ENCODE data around the gene MAD2L2.

MAD2L2 gene

GRCh38 chr1:11676386-11677103, 4.4 kb downstream of the MAD2L2 start:
- no peaks in the 10 kb centered on the region for H3K4me1 ChIP-seq (ENCODE audit: low read length)
- H4K20me1 ChIP-seq (ENCODE audit: insufficient read depth, low read length), result no peaks in the 10 kb centered on the region
- no peak overlapping the region for H3K9ac ChIP-seq (ENCODE audit: low read length)
- TF ChIP-seq, protein P1, sequence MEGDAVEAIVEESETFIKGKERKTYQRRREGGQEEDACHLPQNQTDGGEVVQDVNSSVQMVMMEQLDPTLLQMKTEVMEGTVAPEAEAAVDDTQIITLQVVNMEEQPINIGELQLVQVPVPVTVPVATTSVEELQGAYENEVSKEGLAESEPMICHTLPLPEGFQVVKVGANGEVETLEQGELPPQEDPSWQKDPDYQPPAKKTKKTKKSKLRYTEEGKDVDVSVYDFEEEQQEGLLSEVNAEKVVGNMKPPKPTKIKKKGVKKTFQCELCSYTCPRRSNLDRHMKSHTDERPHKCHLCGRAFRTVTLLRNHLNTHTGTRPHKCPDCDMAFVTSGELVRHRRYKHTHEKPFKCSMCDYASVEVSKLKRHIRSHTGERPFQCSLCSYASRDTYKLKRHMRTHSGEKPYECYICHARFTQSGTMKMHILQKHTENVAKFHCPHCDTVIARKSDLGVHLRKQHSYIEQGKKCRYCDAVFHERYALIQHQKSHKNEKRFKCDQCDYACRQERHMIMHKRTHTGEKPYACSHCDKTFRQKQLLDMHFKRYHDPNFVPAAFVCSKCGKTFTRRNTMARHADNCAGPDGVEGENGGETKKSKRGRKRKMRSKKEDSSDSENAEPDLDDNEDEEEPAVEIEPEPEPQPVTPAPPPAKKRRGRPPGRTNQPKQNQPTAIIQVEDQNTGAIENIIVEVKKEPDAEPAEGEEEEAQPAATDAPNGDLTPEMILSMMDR (IDR thresholded peaks at IDR 0.05; ENCODE audit: low read depth, low read length), result peak; percentile 14; the same call in 1 of the 2 replicates
- TF ChIP-seq EZH2phosphoT487 (IDR thresholded peaks at IDR 0.05; ENCODE audit: low read depth), result no peak
- H3K27me3 ChIP-seq (ENCODE audit: low read depth, low read length), result no peaks in the 10 kb centered on the region
- H3K36me3 ChIP-seq (replicated peaks; ENCODE audit: low read depth, low read length), result no peaks in the 10 kb centered on the region
- no peak overlapping the region for H2AFZ ChIP-seq (ENCODE audit: low read depth, low read length)
- peaks cover 3% of the 10 kb centered on the region; the same call in 1 of the 2 replicates for H3K79me2 ChIP-seq (ENCODE audit: low read length)
- no peak overlapping the region for H3K4me3 ChIP-seq (ENCODE audit: low read length)
- H3K4me2 ChIP-seq (ENCODE audit: low read length), result no peak overlapping the region
- H3K27ac ChIP-seq (ENCODE audit: low read length), result no peak overlapping the region
- no peaks in the 10 kb centered on the region for H3K9me3 ChIP-seq (ENCODE audit: insufficient read depth, low read length)

- no peaks in the 10 kb centered on the region for H3K27me3 ChIP-seq (ENCODE audit: low read depth, low read length)
- H3K9me3 ChIP-seq (ENCODE audit: insufficient read depth, low read length), result no peaks in the 10 kb centered on the region
- H3K79me2 ChIP-seq (ENCODE audit: low read length), result no peaks in the 10 kb centered on the region; the same call in 1 of the 2 replicates
- no peak overlapping the region for H2AFZ ChIP-seq (ENCODE audit: low read depth, low read length)
- no peak overlapping the region for H3K9ac ChIP-seq (ENCODE audit: low read length)
- H4K20me1 ChIP-seq (ENCODE audit: insufficient read depth, low read length), result no peaks in the 10 kb centered on the region
- TF ChIP-seq EZH2phosphoT487 (IDR thresholded peaks at IDR 0.05; ENCODE audit: low read depth), result no peak
- TF ChIP-seq, protein P1 (IDR thresholded peaks at IDR 0.05; ENCODE audit: low read depth, low read length), result no peak
- no peak overlapping the region for H3K27ac ChIP-seq (ENCODE audit: low read length)
- peaks cover 11% of the 10 kb centered on the region for H3K4me1 ChIP-seq (ENCODE audit: low read length)
- H3K36me3 ChIP-seq (replicated peaks; ENCODE audit: low read depth, low read length), result peaks cover 5% of the 10 kb centered on the region
- H3K4me2 ChIP-seq (ENCODE audit: low read length), result no peak overlapping the region
- no peak overlapping the region for H3K4me3 ChIP-seq (ENCODE audit: low read length)
Measured at GRCh38 chr1:11675325-11675724, 5.6 kb downstream of the MAD2L2 start.

GRCh38 chr1:11674488-11674887, 6.5 kb downstream of the MAD2L2 start:
- H3K9ac ChIP-seq (ENCODE audit: low read length), result no peak overlapping the region
- H2AFZ ChIP-seq (ENCODE audit: low read depth, low read length), result no peak overlapping the region
- no peak overlapping the region for H3K27ac ChIP-seq (ENCODE audit: low read length)
- no peak overlapping the region for H3K4me3 ChIP-seq (ENCODE audit: low read length)
- no peaks in the 10 kb centered on the region for H3K27me3 ChIP-seq (ENCODE audit: low read depth, low read length)
- H3K36me3 ChIP-seq (replicated peaks; ENCODE audit: low read depth, low read length), result peaks cover 9% of the 10 kb centered on the region
- no peaks in the 10 kb centered on the region for H3K9me3 ChIP-seq (ENCODE audit: insufficient read depth, low read length)
- H3K79me2 ChIP-seq (ENCODE audit: low read length), result no peaks in the 10 kb centered on the region
- no peak overlapping the region for H3K4me2 ChIP-seq (ENCODE audit: low read length)
- TF ChIP-seq EZH2phosphoT487 (IDR thresholded peaks at IDR 0.05; ENCODE audit: low read depth), result no peak
- TF ChIP-seq, protein P1 (IDR thresholded peaks at IDR 0.05; ENCODE audit: low read depth, low read length), result no peak
- H4K20me1 ChIP-seq (ENCODE audit: insufficient read depth, low read length), result no peaks in the 10 kb centered on the region
- H3K4me1 ChIP-seq (ENCODE audit: low read length), result peaks cover 15% of the 10 kb centered on the region

- TF ChIP-seq, protein P1 (IDR thresholded peaks at IDR 0.05; ENCODE audit: low read depth, low read length), result no peak
- TF ChIP-seq EZH2phosphoT487 (IDR thresholded peaks at IDR 0.05; ENCODE audit: low read depth), result no peak
- H3K4me1 ChIP-seq (ENCODE audit: low read length), result peaks cover 15% of the 10 kb centered on the region
- H3K4me2 ChIP-seq (ENCODE audit: low read length), result no peak overlapping the region
- H3K9me3 ChIP-seq (ENCODE audit: insufficient read depth, low read length), result no peaks in the 10 kb centered on the region
- H3K27ac ChIP-seq (ENCODE audit: low read length), result no peak overlapping the region
- no peaks in the 10 kb centered on the region for H4K20me1 ChIP-seq (ENCODE audit: insufficient read depth, low read length)
- no peaks in the 10 kb centered on the region for H3K27me3 ChIP-seq (ENCODE audit: low read depth, low read length)
- H2AFZ ChIP-seq (ENCODE audit: low read depth, low read length), result no peak overlapping the region
- H3K36me3 ChIP-seq (replicated peaks; ENCODE audit: low read depth, low read length), result peaks cover 9% of the 10 kb centered on the region
- H3K9ac ChIP-seq (ENCODE audit: low read length), result no peak overlapping the region
- H3K79me2 ChIP-seq (ENCODE audit: low read length), result no peaks in the 10 kb centered on the region
- no peak overlapping the region for H3K4me3 ChIP-seq (ENCODE audit: low read length)
Measured at GRCh38 chr1:11673089-11673769, 7.7 kb downstream of the MAD2L2 start.

All from OCI-LY3 (cell line).